ENCODE data around the gene ABI1.

DNA sequence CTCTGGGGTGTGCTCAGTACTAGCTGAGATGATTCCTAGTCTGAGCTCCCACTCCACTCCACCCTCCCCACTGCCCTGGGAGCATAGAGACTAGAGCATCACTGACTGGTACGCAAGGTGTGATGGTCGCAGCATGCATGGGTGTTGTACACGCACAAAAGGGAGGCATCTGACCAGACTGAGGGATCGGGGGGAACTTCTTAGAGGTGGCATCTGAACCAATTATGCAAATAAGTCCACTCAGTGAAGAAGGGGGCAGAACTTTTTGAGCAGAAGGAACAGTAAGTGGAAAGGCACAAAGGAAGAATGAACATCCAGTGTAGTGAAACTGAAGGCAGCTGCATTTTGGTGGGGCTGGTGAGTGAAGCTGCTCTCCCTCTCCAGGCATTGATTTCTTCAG, 137.7 kb downstream of the ABI1 start:
- TF ChIP-seq, protein P1, sequence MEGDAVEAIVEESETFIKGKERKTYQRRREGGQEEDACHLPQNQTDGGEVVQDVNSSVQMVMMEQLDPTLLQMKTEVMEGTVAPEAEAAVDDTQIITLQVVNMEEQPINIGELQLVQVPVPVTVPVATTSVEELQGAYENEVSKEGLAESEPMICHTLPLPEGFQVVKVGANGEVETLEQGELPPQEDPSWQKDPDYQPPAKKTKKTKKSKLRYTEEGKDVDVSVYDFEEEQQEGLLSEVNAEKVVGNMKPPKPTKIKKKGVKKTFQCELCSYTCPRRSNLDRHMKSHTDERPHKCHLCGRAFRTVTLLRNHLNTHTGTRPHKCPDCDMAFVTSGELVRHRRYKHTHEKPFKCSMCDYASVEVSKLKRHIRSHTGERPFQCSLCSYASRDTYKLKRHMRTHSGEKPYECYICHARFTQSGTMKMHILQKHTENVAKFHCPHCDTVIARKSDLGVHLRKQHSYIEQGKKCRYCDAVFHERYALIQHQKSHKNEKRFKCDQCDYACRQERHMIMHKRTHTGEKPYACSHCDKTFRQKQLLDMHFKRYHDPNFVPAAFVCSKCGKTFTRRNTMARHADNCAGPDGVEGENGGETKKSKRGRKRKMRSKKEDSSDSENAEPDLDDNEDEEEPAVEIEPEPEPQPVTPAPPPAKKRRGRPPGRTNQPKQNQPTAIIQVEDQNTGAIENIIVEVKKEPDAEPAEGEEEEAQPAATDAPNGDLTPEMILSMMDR (conservative IDR thresholded peaks at IDR 0.05 in 1 of 2, IDR thresholded peaks at IDR 0.05 in 1 of 2; ENCODE audit: low read depth in 1 of 2, low read length in 2 of 2) = no peak
- no peak for TF ChIP-seq EZH2 (IDR thresholded peaks at IDR 0.05; ENCODE audit: low read length, missing control alignments)

Data from fibroblast of lung (primary cell).